GM12865 (cell line): ENCODE results near the gene TRAPPC12.

Source experiments
- DNase-seq: peaks from one replicate; pipeline ENCODE4 v3.0.0; 2010; ENCODE audit warnings: low read depth
- H3K4me3 ChIP-seq: 2 replicates; pipeline ENCODE4 v1.5.1; 2011; ENCODE audit warnings: mild to moderate bottlenecking, low read depth, low read length, control low read depth
- CTCF ChIP-seq: IDR thresholded peaks from 2 replicates; pipeline ENCODE4 v1.5.1; 2011; ENCODE audit warnings: low read length, control low read depth, low read depth, inconsistent platforms; ENCODE audit not compliant: insufficient read depth; ENCODE audit errors: missing control alignments

Gene TRAPPC12

GRCh38 chr2:3463944-3464343 is 84.5 kb downstream of the TRAPPC12 start:
- no peak for TF ChIP-seq CTCF
- no peak for DNase-seq
- no peak overlapping the region for H3K4me3 ChIP-seq

GRCh38 chr2:3464401-3465005 is 85.0 kb downstream of the TRAPPC12 start:
- TF ChIP-seq CTCF: no peak
- DNase-seq: no peak
- no peak overlapping the region for H3K4me3 ChIP-seq

- H3K4me3 ChIP-seq: no peak overlapping the region
- DNase-seq: no peak
- TF ChIP-seq CTCF: no peak
Measured at GRCh38 chr2:3465328-3465727, 85.8 kb downstream of the TRAPPC12 start.

GRCh38 chr2:3465844-3466481 is 86.5 kb downstream of the TRAPPC12 start:
- DNase-seq: no peak
- TF ChIP-seq CTCF: no peak
- no peak overlapping the region for H3K4me3 ChIP-seq

GRCh38 chr2:3466482-3466863 is 87.0 kb downstream of the TRAPPC12 start:
- DNase-seq: no peak
- H3K4me3 ChIP-seq: no peak overlapping the region
- no peak for TF ChIP-seq CTCF

GRCh38 chr2:3466966-3467365 is 87.5 kb downstream of the TRAPPC12 start:
- no peak for TF ChIP-seq CTCF
- DNase-seq: no peak
- no peak overlapping the region for H3K4me3 ChIP-seq

GRCh38 chr2:3467654-3468053 is 88.2 kb downstream of the TRAPPC12 start:
- no peak for DNase-seq
- H3K4me3 ChIP-seq: no peak overlapping the region
- TF ChIP-seq CTCF: no peak
